ENCODE measurements around the gene TBC1D22B. TPM values are rescaled to one million over a fixed set of nuclear protein-coding genes. Genes with fewer than 3 reads are reported as not detected.

Gene TBC1D22B
- total RNA-seq, 1 donor, result 6.9 TPM

GRCh38 chr6:37284781-37285180 lies 27.2 kb downstream of the TBC1D22B start:
- Histone ChIP-seq H3K36me3 (ENCODE audit: insufficient read depth, low read length) (peaks cover 41% of the 10 kb centered on the region), H4K20me1 (ENCODE audit: insufficient read depth, low read length) (no peaks in the 10 kb centered on the region), H3K79me2 (ENCODE audit: insufficient read depth, low read length) (no peaks in the 10 kb centered on the region), H3K4me1 (ENCODE audit: insufficient read depth, low read length) (peaks cover 7% of the 10 kb centered on the region), H3K4me2 (ENCODE audit: insufficient read depth, low read length) (no peak overlapping the region), H3K4me3 (ENCODE audit: insufficient read depth, low read length) (no peak overlapping the region), H3K27ac (ENCODE audit: low read depth, low read length) (no peak overlapping the region), H3K9me3 (ENCODE audit: low read depth, low read length) (no peaks in the 10 kb centered on the region), H3K27me3 (ENCODE audit: insufficient read depth, low read length) (no peaks in the 10 kb centered on the region), H2AFZ (ENCODE audit: low read length) (no peak overlapping the region)
- TF ChIP-seq CTCF (IDR thresholded peaks at IDR 0.05; ENCODE audit: extremely low read depth, low read depth, low read length), result no peak
- DNase-seq (ENCODE audit: insufficient read length, low spot score, missing footprints), result no peak

- peak; percentile 34 for DNase-seq (ENCODE audit: insufficient read length, low spot score, missing footprints)
- H3K36me3 ChIP-seq (ENCODE audit: insufficient read depth, low read length), result peaks cover 43% of the 10 kb centered on the region
- H3K4me2 ChIP-seq (ENCODE audit: insufficient read depth, low read length), result no peak overlapping the region
- no peak overlapping the region for H2AFZ ChIP-seq (ENCODE audit: low read length)
- H4K20me1 ChIP-seq (ENCODE audit: insufficient read depth, low read length), result peaks cover 3% of the 10 kb centered on the region
- H3K4me3 ChIP-seq (ENCODE audit: insufficient read depth, low read length), result no peak overlapping the region
- H3K4me1 ChIP-seq (ENCODE audit: insufficient read depth, low read length), result no peaks in the 10 kb centered on the region
- H3K27me3 ChIP-seq (ENCODE audit: insufficient read depth, low read length), result no peaks in the 10 kb centered on the region
- H3K79me2 ChIP-seq (ENCODE audit: insufficient read depth, low read length), result no peaks in the 10 kb centered on the region
- H3K27ac ChIP-seq (ENCODE audit: low read depth, low read length), result no peak overlapping the region
- no peaks in the 10 kb centered on the region for H3K9me3 ChIP-seq (ENCODE audit: low read depth, low read length)
- TF ChIP-seq CTCF (IDR thresholded peaks at IDR 0.05; ENCODE audit: extremely low read depth, low read depth, low read length), result no peak
Observed at GRCh38 chr6:37285861-37286311, 28.3 kb downstream of the TBC1D22B start.

GRCh38 chr6:37287519-37288157 lies 30.1 kb downstream of the TBC1D22B start:
- H3K4me2 ChIP-seq (ENCODE audit: insufficient read depth, low read length), result no peak overlapping the region
- no peak overlapping the region for H3K4me3 ChIP-seq (ENCODE audit: insufficient read depth, low read length)
- peaks cover 53% of the 10 kb centered on the region for H3K36me3 ChIP-seq (ENCODE audit: insufficient read depth, low read length)
- TF ChIP-seq CTCF (IDR thresholded peaks at IDR 0.05; ENCODE audit: extremely low read depth, low read depth, low read length), result no peak
- H3K27ac ChIP-seq (ENCODE audit: low read depth, low read length), result no peak overlapping the region
- no peaks in the 10 kb centered on the region for H3K79me2 ChIP-seq (ENCODE audit: insufficient read depth, low read length)
- H3K27me3 ChIP-seq (ENCODE audit: insufficient read depth, low read length), result no peaks in the 10 kb centered on the region
- DNase-seq (ENCODE audit: insufficient read length, low spot score, missing footprints), result peak; percentile 19
- no peak overlapping the region for H2AFZ ChIP-seq (ENCODE audit: low read length)
- no peaks in the 10 kb centered on the region for H3K4me1 ChIP-seq (ENCODE audit: insufficient read depth, low read length)
- H4K20me1 ChIP-seq (ENCODE audit: insufficient read depth, low read length), result peaks cover 3% of the 10 kb centered on the region
- no peaks in the 10 kb centered on the region for H3K9me3 ChIP-seq (ENCODE audit: low read depth, low read length)

- Histone ChIP-seq H2AFZ (ENCODE audit: low read length) (no peak overlapping the region), H3K4me3 (ENCODE audit: insufficient read depth, low read length) (no peak overlapping the region), H4K20me1 (ENCODE audit: insufficient read depth, low read length) (peaks cover 3% of the 10 kb centered on the region), H3K79me2 (ENCODE audit: insufficient read depth, low read length) (no peaks in the 10 kb centered on the region), H3K27ac (ENCODE audit: low read depth, low read length) (no peak overlapping the region), H3K36me3 (ENCODE audit: insufficient read depth, low read length) (peaks cover 48% of the 10 kb centered on the region), H3K4me2 (ENCODE audit: insufficient read depth, low read length) (no peak overlapping the region), H3K4me1 (ENCODE audit: insufficient read depth, low read length) (no peaks in the 10 kb centered on the region), H3K9me3 (ENCODE audit: low read depth, low read length) (no peaks in the 10 kb centered on the region), H3K27me3 (ENCODE audit: insufficient read depth, low read length) (no peaks in the 10 kb centered on the region)
- TF ChIP-seq CTCF (IDR thresholded peaks at IDR 0.05; ENCODE audit: extremely low read depth, low read depth, low read length), result no peak
- no peak for DNase-seq (ENCODE audit: insufficient read length, low spot score, missing footprints)
Observed at GRCh38 chr6:37288247-37288646, 30.7 kb downstream of the TBC1D22B start.
